Breast epithelium (tissue), 3 donors: Measurements from ENCODE around the gene CCDC184.

Source experiments
- POLR2A ChIP-seq: fragments of 450-650 bp; IDR thresholded peaks from one replicate; pipeline ENCODE4 v1.6.1; 2016; ENCODE audit warnings: antibody characterized with exemption, mild to moderate bottlenecking, moderate library complexity
- POLR2AphosphoS5 ChIP-seq, 3 donors: sonication (generic); formaldehyde crosslinking; IDR thresholded peaks; one replicate each; pipeline ENCODE4 v1.6.1; 2017; ENCODE audit warnings: antibody characterized with exemption in 3 of 3
- TF ChIP-seq, protein P1 (sequence below), 3 donors: fragments of 450-650 bp; IDR thresholded peaks; one replicate each; pipeline ENCODE4 v1.5.1; 2016 to 2017; ENCODE audit warnings: antibody characterized with exemption in 3 of 3, mild to moderate bottlenecking in 3 of 3, moderate library complexity in 3 of 3

DNA sequence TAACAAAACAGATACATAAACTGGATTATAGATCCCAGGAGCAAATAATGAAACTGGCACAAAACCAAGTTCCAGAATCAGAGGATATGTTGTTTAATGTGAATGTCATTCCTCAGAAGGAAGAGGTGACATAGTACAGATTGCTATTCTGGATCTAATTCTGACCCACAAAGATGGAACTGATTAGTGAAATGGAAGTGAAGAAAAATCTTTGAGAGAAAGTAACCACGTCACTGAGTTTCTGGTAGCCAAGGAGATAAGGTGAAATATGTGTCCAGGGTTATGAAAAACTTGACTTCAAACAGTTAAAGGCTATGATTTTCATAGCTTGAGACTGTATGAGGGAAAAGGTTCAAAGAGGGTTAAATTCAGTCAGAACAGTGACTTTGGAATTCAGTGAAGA lies 11.4 kb downstream of the CCDC184 start:
- TF ChIP-seq, protein P1, sequence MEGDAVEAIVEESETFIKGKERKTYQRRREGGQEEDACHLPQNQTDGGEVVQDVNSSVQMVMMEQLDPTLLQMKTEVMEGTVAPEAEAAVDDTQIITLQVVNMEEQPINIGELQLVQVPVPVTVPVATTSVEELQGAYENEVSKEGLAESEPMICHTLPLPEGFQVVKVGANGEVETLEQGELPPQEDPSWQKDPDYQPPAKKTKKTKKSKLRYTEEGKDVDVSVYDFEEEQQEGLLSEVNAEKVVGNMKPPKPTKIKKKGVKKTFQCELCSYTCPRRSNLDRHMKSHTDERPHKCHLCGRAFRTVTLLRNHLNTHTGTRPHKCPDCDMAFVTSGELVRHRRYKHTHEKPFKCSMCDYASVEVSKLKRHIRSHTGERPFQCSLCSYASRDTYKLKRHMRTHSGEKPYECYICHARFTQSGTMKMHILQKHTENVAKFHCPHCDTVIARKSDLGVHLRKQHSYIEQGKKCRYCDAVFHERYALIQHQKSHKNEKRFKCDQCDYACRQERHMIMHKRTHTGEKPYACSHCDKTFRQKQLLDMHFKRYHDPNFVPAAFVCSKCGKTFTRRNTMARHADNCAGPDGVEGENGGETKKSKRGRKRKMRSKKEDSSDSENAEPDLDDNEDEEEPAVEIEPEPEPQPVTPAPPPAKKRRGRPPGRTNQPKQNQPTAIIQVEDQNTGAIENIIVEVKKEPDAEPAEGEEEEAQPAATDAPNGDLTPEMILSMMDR (IDR thresholded peaks at IDR 0.05), result no peak
- TF ChIP-seq POLR2A (no peak), POLR2AphosphoS5 (IDR thresholded peaks at IDR 0.05) (no peak)
